Smooth muscle cell of the umbilical artery (primary cell): ENCODE data around the gene WDFY2. TPM values are rescaled to one million over a fixed set of nuclear protein-coding genes. Genes with fewer than 3 reads are reported as not detected.

Source experiments
- total RNA-seq: library from RNA; depleted of rRNA; stranded (reverse); fragments of >200 nt; gene quantifications from 2 replicates; pipeline ENCODE4 v1.2.3, GENCODE V29; 2014

The WDFY2 gene
- 5.3 and 14.3 TPM in 2 replicates for total RNA-seq

GRCh38 chr13:51583875-51584730 lies at the start of gene WDFY2:
TSS of gene WDFY2 (plus strand) at chr13:51584462. CDS start at chr13:51584688, 226 bp downstream.

GRCh38 chr13:51803422-51804294 lies 219.4 kb downstream of the WDFY2 start, which contains the start of gene DHRS12:
TSS of gene DHRS12 (minus strand) at chr13:51804163. CDS start at chr13:51799659, 4,504 bp downstream.

Other genes starting within 250 kb of the WDFY2 start
- gene SERPINE3, start 244.8 kb upstream of the WDFY2 start, total RNA-seq, result 0.05 TPM in 1 of 2 replicates, not detected in the other
- gene INTS6, start 131.4 kb upstream of the WDFY2 start, total RNA-seq, result 51.7 and 58.7 TPM in 2 replicates
- gene DHRS12, start 219.7 kb downstream of the WDFY2 start, total RNA-seq, result 3.0 and 3.3 TPM in 2 replicates